HepG2 (cell line): ENCODE data around the gene COX4I2. TPM values are rescaled to one million over a fixed set of nuclear protein-coding genes. Genes with fewer than 3 reads are reported as not detected.
A peak's percentile ranks its signal among the peaks of the same experiment; 100 is the strongest.

Experiments used
- AGO2 ChIP-seq: fragments of 200-400 bp; formaldehyde crosslinking; optimal IDR thresholded peaks from 2 replicates; pipeline ENCODE3; 2017; ENCODE audit warnings: mild to moderate bottlenecking, low read depth, low read length, moderate library complexity
- BRD4 ChIP-seq: sonication (generic); formaldehyde crosslinking; IDR thresholded peaks from 2 replicates; pipeline ENCODE4 v1.4.0; 2020; ENCODE audit warnings: missing genetic modification reagents
- CBX1 ChIP-seq: IDR thresholded peaks from one replicate; pipeline ENCODE4 v1.6.1; 2016; ENCODE audit warnings: antibody characterized with exemption, low read depth
- CCAR2 ChIP-seq: fragments of 200-400 bp; formaldehyde crosslinking; optimal IDR thresholded peaks from 2 replicates; pipeline ENCODE3; 2018; ENCODE audit warnings: low read depth, mild to moderate bottlenecking, low read length, moderate library complexity
- FOXK2 ChIP-seq: fragments of 450-650 bp; IDR thresholded peaks from 2 replicates; pipeline ENCODE4 v1.6.1; 2016
- HOXA5 ChIP-seq: sonication (generic); formaldehyde crosslinking; IDR thresholded peaks from 2 replicates; pipeline ENCODE4 v1.4.0; 2020; ENCODE audit warnings: missing genetic modification reagents
- HOXD1 ChIP-seq: sonication (generic); formaldehyde crosslinking; IDR thresholded peaks from 2 replicates; pipeline ENCODE4 v1.5.0; 2020; ENCODE audit warnings: missing genetic modification reagents
- ISL2 ChIP-seq: sonication (generic); formaldehyde crosslinking; IDR thresholded peaks from 2 replicates; pipeline ENCODE4 v1.5.0; 2020; ENCODE audit warnings: missing genetic modification reagents
- ISX ChIP-seq: sonication (generic); formaldehyde crosslinking; conservative IDR thresholded peaks from 2 replicates; pipeline ENCODE4 v1.5.0; 2020; ENCODE audit warnings: missing genetic modification reagents
- KIAA2018 ChIP-seq: sonication (generic); formaldehyde crosslinking; IDR thresholded peaks from 2 replicates; pipeline ENCODE4 v1.5.0; 2020; ENCODE audit warnings: mild to moderate bottlenecking, missing genetic modification reagents, borderline replicate concordance
- KMT2B ChIP-seq: IDR thresholded peaks from 2 replicates; pipeline ENCODE4 v1.6.1; 2016; ENCODE audit warnings: missing genetic modification reagents, missing compliant biosample characterization
- NRL ChIP-seq: sonication (generic); formaldehyde crosslinking; IDR thresholded peaks from 2 replicates; pipeline ENCODE4 v1.5.0; 2020; ENCODE audit warnings: missing genetic modification reagents, mild to moderate bottlenecking, moderate library complexity, borderline replicate concordance
- STAT5B ChIP-seq: sonication (generic); formaldehyde crosslinking; IDR thresholded peaks from 2 replicates; pipeline ENCODE4 v1.4.0; 2020; ENCODE audit warnings: missing genetic modification reagents
- ZKSCAN5 ChIP-seq: sonication (generic); formaldehyde crosslinking; IDR thresholded peaks from 2 replicates; pipeline ENCODE4 v1.5.1; 2020; ENCODE audit warnings: mild to moderate bottlenecking, missing genetic modification reagents
- ZNF20 ChIP-seq: sonication (generic); formaldehyde crosslinking; IDR thresholded peaks from 2 replicates; pipeline ENCODE4 v1.4.0; 2020; ENCODE audit warnings: mild to moderate bottlenecking, moderate library complexity, missing genetic modification reagents
- ZNF253 ChIP-seq: sonication (generic); formaldehyde crosslinking; IDR thresholded peaks from 2 replicates; pipeline ENCODE4 v1.8.0; 2022; ENCODE audit warnings: mild to moderate bottlenecking, missing genetic modification reagents, borderline replicate concordance
- ZNF282 ChIP-seq: fragments of 450-650 bp; IDR thresholded peaks from 2 replicates; pipeline ENCODE4 v1.6.1; 2018; ENCODE audit not compliant: partially characterized antibody
- ZSCAN9 ChIP-seq: IDR thresholded peaks from 2 replicates; pipeline ENCODE4 v1.6.1; 2016; ENCODE audit warnings: borderline replicate concordance
- polyA plus RNA-seq, 8 experiments: library from polyadenylated mRNA; depleted of rRNA in 3 of 8; stranded (reverse) in 7 of 8; unstranded in 1 of 8; fragments of >200 nt; fragmentation: Illumina TruSeq in 4 of 8; extraction: Trizol in 4 of 8; gene quantifications; 2 replicates each; pipeline versions ENCODE4 v1.2.1 to v1.2.3, GENCODE V29; 2011 to 2016; ENCODE audit warnings: low read depth in 4 of 8, missing spikeins in 1 of 8, mixed read lengths in 1 of 8; ENCODE audit not compliant: insufficient read depth in 1 of 8
- total RNA-seq, 5 experiments: library from RNA; depleted of rRNA; stranded (reverse); fragments of >200 nt; fragmentation: Illumina TruSeq; extraction: Trizol; gene quantifications; 2 replicates each; pipeline ENCODE4 v1.2.3, GENCODE V29; 2016; ENCODE audit warnings: low read depth in 1 of 5
- TF ChIP-seq, protein P1 (sequence below): sonication (generic); formaldehyde crosslinking; IDR thresholded peaks from 2 replicates; pipeline ENCODE4 v1.4.0; 2020; ENCODE audit warnings: mild to moderate bottlenecking, missing genetic modification reagents
- TF ChIP-seq, protein P2 (sequence below): sonication (generic); formaldehyde crosslinking; IDR thresholded peaks from 2 replicates; pipeline ENCODE4 v1.8.1; 2023; ENCODE audit warnings: mild to moderate bottlenecking, missing genetic modification reagents

The COX4I2 gene
- total and polyA plus RNA-seq, 2 of the 13 experiments (the other 11 are each of a cell fraction or from before 2014, with no cell fraction given): 1.1 TPM; not detected in 1

DNA sequence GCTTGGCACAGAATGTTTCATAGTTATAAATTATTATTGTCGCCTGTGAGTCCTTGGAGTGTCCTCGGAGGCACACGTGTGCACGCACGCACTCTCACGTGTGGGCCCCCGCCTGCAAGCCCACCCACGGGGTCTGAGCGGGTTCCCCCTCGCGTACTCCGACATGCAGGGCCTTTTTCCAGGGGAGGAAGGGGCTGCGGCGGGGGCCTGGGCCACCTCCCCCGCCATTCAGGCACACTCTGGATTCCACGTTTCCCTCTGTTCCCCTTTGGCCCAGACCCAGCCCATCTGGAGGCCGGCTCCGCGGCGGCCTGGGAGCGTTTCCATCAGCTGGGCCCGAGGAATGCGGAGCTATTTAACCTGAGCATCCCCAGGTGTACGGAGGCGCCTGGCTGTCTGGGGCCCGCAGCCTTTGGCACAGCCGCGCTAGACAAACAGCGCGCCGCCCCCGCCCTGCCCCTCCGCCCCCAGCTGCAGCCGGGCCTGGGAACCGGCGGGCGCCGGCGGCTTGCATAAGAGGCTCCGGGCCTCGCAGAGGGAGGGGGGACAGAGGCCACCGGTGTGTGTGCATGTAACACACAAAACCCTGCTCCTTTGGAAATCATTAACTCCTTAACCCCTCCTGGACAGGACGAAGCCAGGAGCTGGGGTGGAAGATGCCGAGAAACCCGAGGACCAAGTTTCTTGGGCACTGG is 29.3 kb upstream of the COX4I2 start (continued):
- TF ChIP-seq KIAA2018 (CRISPR knock-in tag) (peak; percentile 98), ZNF20 (peak; percentile 93; the same call in 1 of the 2 replicates), CCAR2 (peak; percentile 92), ISL2 (peak; percentile 100), ZKSCAN5 (CRISPR knock-in tag) (peak; percentile 42; the same call in 1 of the 2 replicates), STAT5B (CRISPR knock-in tag) (peak; percentile 99), HOXA5 (CRISPR knock-in tag) (peak; percentile 98), KMT2B (CRISPR knock-in tag) (peak; percentile 71), HOXD1 (CRISPR knock-in tag) (peak; percentile 99), ZNF253 (CRISPR knock-in tag) (peak; percentile 86; the same call in 1 of the 2 replicates), NRL (CRISPR knock-in tag) (peak; percentile 99), CBX1 (peak; percentile 53), AGO2 (peak; percentile 99), ISX (CRISPR knock-in tag) (no peak; the same call in 1 of the 2 replicates), ZSCAN9 (CRISPR knock-in tag) (peak; percentile 98), BRD4 (peak; percentile 98), ZNF282 (no peak), FOXK2 (peak; percentile 66)
- TF ChIP-seq, protein P1, sequence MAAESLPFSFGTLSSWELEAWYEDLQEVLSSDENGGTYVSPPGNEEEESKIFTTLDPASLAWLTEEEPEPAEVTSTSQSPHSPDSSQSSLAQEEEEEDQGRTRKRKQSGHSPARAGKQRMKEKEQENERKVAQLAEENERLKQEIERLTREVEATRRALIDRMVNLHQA (CRISPR knock-in tag): peak; percentile 89; the same call in 1 of the 2 replicates
- TF ChIP-seq, protein P2, sequence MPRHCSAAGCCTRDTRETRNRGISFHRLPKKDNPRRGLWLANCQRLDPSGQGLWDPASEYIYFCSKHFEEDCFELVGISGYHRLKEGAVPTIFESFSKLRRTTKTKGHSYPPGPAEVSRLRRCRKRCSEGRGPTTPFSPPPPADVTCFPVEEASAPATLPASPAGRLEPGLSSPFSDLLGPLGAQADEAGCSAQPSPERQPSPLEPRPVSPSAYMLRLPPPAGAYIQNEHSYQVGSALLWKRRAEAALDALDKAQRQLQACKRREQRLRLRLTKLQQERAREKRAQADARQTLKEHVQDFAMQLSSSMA (CRISPR knock-in tag): no peak
